Spleen (tissue), 7 donors: ENCODE data around the gene PRSS22.

ENCODE experiments used
- POLR2A ChIP-seq, 3 donors: fragments of 450-650 bp; IDR thresholded peaks; one replicate each; pipeline ENCODE4 v1.5.1; 2017; ENCODE audit warnings: antibody characterized with exemption in 3 of 3, mild to moderate bottlenecking in 1 of 3
- POLR2AphosphoS5 ChIP-seq, 3 donors: sonication (generic); formaldehyde crosslinking; IDR thresholded peaks; one replicate each; pipeline ENCODE4 v1.5.1; 2017; ENCODE audit warnings: antibody characterized with exemption in 3 of 3
- TF ChIP-seq, protein P1 (sequence below), 11 experiments: fragments of 200-600 bp in 7 of 11; fragments of 450-650 bp in 4 of 11; sonication (generic) in 4 of 11; IDR thresholded peaks in 8 of 11; conservative IDR thresholded peaks in 3 of 11; 1 replicate in 7 of 11; 2 replicates in 4 of 11; pipeline versions ENCODE4 v1.4.0 to v1.8.0; 2016 to 2021; ENCODE audit warnings: antibody characterized with exemption in 11 of 11, inconsistent platforms in 4 of 11, mild to moderate bottlenecking in 1 of 11
- donor health status: DM: no; HTN: no; CAD: no; lungs with moderate emphysema.
- donor health status: DM: no; HTN: no; CAD: no.
- donor health status: DM: no; HTN: no; CAD: no.

GRCh38 chr16:2841606-2842339 lies 16.2 kb downstream of the PRSS22 start:
- TF ChIP-seq, protein P1, sequence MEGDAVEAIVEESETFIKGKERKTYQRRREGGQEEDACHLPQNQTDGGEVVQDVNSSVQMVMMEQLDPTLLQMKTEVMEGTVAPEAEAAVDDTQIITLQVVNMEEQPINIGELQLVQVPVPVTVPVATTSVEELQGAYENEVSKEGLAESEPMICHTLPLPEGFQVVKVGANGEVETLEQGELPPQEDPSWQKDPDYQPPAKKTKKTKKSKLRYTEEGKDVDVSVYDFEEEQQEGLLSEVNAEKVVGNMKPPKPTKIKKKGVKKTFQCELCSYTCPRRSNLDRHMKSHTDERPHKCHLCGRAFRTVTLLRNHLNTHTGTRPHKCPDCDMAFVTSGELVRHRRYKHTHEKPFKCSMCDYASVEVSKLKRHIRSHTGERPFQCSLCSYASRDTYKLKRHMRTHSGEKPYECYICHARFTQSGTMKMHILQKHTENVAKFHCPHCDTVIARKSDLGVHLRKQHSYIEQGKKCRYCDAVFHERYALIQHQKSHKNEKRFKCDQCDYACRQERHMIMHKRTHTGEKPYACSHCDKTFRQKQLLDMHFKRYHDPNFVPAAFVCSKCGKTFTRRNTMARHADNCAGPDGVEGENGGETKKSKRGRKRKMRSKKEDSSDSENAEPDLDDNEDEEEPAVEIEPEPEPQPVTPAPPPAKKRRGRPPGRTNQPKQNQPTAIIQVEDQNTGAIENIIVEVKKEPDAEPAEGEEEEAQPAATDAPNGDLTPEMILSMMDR (IDR thresholded peaks at IDR 0.05 in 8 of 11, conservative IDR thresholded peaks at IDR 0.05 in 3 of 11): no peak
- TF ChIP-seq POLR2AphosphoS5 (IDR thresholded peaks at IDR 0.05) (no peak), POLR2A (IDR thresholded peaks at IDR 0.05) (no peak)
